ENCODE data around the gene NCAM2. TPM values are rescaled to one million over a fixed set of nuclear protein-coding genes. Genes with fewer than 3 reads are reported as not detected.

NCAM2 gene
- total and polyA plus RNA-seq, 2 of the 8 experiments (the other 6 are each of a cell fraction or from before 2014, with no cell fraction given) = 0.14 to 1.1 TPM

DNA sequence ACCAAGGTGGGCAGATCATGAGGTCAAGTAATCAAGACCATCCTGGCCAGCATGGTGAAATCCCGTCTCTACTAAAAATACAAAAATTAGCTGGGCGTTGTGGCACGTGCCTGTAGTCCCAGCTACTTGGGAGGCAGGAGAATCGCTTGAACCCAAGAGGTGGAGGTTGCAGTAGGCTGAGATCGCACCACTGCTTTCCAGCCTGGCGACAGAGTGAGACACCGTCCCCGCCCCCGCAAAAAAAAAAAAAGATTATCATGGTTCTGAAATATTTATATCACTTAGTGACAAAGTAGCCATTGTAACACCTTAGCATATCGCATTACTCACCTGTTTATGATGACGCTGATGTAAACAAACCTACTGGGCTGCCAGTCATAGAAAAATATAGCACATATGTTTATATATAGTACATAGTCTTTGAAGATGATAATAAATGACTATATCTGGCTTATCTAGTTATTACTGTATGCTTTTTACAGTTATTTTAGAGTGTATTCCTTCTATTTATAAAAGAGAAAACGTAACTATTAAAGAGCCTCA, 160.2 kb downstream of the NCAM2 start:
- 91% methylated on average over 12 of the region's 12 CpGs; no CpG with 5 or more reads in 1 of the 2 experiments for WGBS, 2 experiments (ENCODE audit: extremely low coverage in 1 of 2, insufficient coverage in 1 of 2, insufficient read length in 1 of 2, insufficient replicate concordance in 2 of 2, low coverage in 1 of 2, low lambda C conversion rate in 2 of 2, missing lambda C conversion rate in 1 of 2)
- no peak overlapping the region for H3K27ac ChIP-seq (ENCODE audit: low read depth, low read length)
- TF ChIP-seq RNF2 (IDR thresholded peaks at IDR 0.05; ENCODE audit: borderline replicate concordance, low read depth, low read length, missing control alignments, poor library complexity, severe bottlenecking) (no peak), SIRT6 (IDR thresholded peaks at IDR 0.05; ENCODE audit: low read length) (no peak), MAFK (IDR thresholded peaks at IDR 0.05; ENCODE audit: low read depth, low read length) (no peak), ATF2 (IDR thresholded peaks at IDR 0.05; ENCODE audit: low read length) (no peak), CEBPB (IDR thresholded peaks at IDR 0.05; ENCODE audit: low read depth, low read length) (no peak), CBX8 (IDR thresholded peaks at IDR 0.05; ENCODE audit: borderline replicate concordance, low read depth, low read length) (no peak), CTCF (IDR thresholded peaks at IDR 0.05; ENCODE audit: control extremely low read depth in 1 of 3, insufficient read depth in 1 of 3, low read depth in 1 of 3, low read length in 3 of 3) (no peak), CTBP2 (IDR thresholded peaks at IDR 0.05; ENCODE audit: borderline replicate concordance, insufficient read depth, insufficient read length, low read length) (no peak), CBX5 (IDR thresholded peaks at IDR 0.05; ENCODE audit: low read depth, low read length) (no peak)

More for the DNA sequence above, 160.2 kb downstream of the NCAM2 start:
- Histone ChIP-seq H3K4ac (replicated peaks; ENCODE audit: insufficient read length, low read depth, low read length) (no peak overlapping the region), H2BK12ac (ENCODE audit: low read depth, low read length) (no peak overlapping the region), H3K56ac (replicated peaks; ENCODE audit: insufficient read length, low read depth, low read length) (no peak overlapping the region), H2BK120ac (replicated peaks; ENCODE audit: low read depth, low read length) (no peak overlapping the region), H3K79me1 (ENCODE audit: low read depth, low read length) (no peaks in the 10 kb centered on the region), H2BK15ac (ENCODE audit: low read length) (no peak overlapping the region), H2AFZ (ENCODE audit: low read length) (no peak overlapping the region), H4K5ac (ENCODE audit: insufficient read length, low read depth, low read length) (no peak overlapping the region), H2BK5ac (ENCODE audit: low read depth, low read length) (no peak overlapping the region), H3K14ac (ENCODE audit: insufficient read length) (no peak overlapping the region), H3K23me2 (ENCODE audit: low read depth, low read length) (no peaks in the 10 kb centered on the region), H4K8ac (ENCODE audit: extremely low read depth, insufficient read depth, low read length) (no peak overlapping the region), H3K36me3 (ENCODE audit: control insufficient read depth in 2 of 4, insufficient read depth in 4 of 4, low read length in 3 of 4) (no peaks in the 10 kb centered on the region), H3K9ac (replicated peaks in 1 of 4; ENCODE audit: extremely low read depth in 1 of 4, low read depth in 3 of 4, low read length in 3 of 4) (no peak overlapping the region), H2AK5ac (ENCODE audit: low read depth, low read length) (no peak overlapping the region), H3K18ac (ENCODE audit: extremely low read depth, low read length) (no peak overlapping the region), H3K23ac (ENCODE audit: insufficient read length) (no peak overlapping the region), H4K20me1 (replicated peaks in 1 of 2; ENCODE audit: control insufficient read depth in 1 of 2, insufficient read depth in 2 of 2, low read length in 2 of 2) (no peaks in the 10 kb centered on the region), H3K4me3 (ENCODE audit: extremely low read depth in 1 of 4, insufficient read depth in 2 of 4, low read depth in 3 of 4, low read length in 4 of 4) (no peak overlapping the region), H3K79me2 (ENCODE audit: control insufficient read depth in 1 of 2, insufficient read depth in 2 of 2, low read length in 2 of 2) (no peaks in the 10 kb centered on the region), H3K4me1 (replicated peaks in 1 of 4; ENCODE audit: control insufficient read depth in 3 of 4, insufficient read depth in 4 of 4, low read length in 3 of 4) (no peaks in the 10 kb centered on the region), H3K4me2 (ENCODE audit: insufficient read depth in 1 of 2, low read depth in 2 of 2, low read length in 2 of 2) (no peak overlapping the region), H4K91ac (replicated peaks; ENCODE audit: insufficient read length, low read length) (no peak overlapping the region), H2BK20ac (ENCODE audit: low read length) (no peak overlapping the region), H3K9me3 (ENCODE audit: insufficient read depth in 2 of 2, low read depth in 1 of 2, low read length in 1 of 2) (no peaks in the 10 kb centered on the region), H3K27me3 (replicated peaks in 1 of 4; ENCODE audit: control insufficient read depth in 3 of 4, extremely low read depth in 1 of 4, insufficient read depth in 3 of 4, low read length in 3 of 4) (peaks cover 0 to 2% (median 0%) of the 10 kb centered on the region in 4 experiments; a peak in 1 of 7 replicates)
- ChIA-PET POLR2A (ENCODE audit: partially characterized antibody) (no interaction called here), CTCF (ENCODE audit: partially characterized antibody) (no interaction called here)
- no peak for FAIRE-seq
- DNase-seq (ENCODE audit: low read depth in 1 of 2, low spot score in 2 of 2) = no peak
